Bronchial epithelial cell (primary cell): Measurements from ENCODE around the gene FCRL6. TPM values are rescaled to one million over a fixed set of nuclear protein-coding genes. Genes with fewer than 3 reads are reported as not detected.

Experiments used
- DNase-seq: peaks from one replicate; pipeline ENCODE4 v3.0.0-alpha.2; 2010; ENCODE audit warnings: low read depth
- FAIRE-seq: peaks from 2 replicates; lab custom pipeline; 2011; peaks lifted over from hg19 to GRCh38; lab: Jason Lieb, UNC
- H3K27me3 ChIP-seq: 2 replicates; pipeline ENCODE4 v1.5.1; 2011; ENCODE audit warnings: low read length; ENCODE audit not compliant: control insufficient read depth, insufficient read depth
- H3K36me3 ChIP-seq: 2 replicates; pipeline ENCODE4 v1.5.1; 2011; ENCODE audit warnings: low read length; ENCODE audit not compliant: control insufficient read depth, insufficient read depth
- H3K4me3 ChIP-seq: 2 replicates; pipeline ENCODE4 v1.5.1; 2011; ENCODE audit warnings: mild to moderate bottlenecking, low read depth, low read length, control low read depth
- CTCF ChIP-seq: IDR thresholded peaks from 2 replicates; pipeline ENCODE4 v1.5.1; 2011; ENCODE audit warnings: mild to moderate bottlenecking, moderate library complexity, low read length, control low read depth, inconsistent platforms; ENCODE audit not compliant: insufficient read depth, severe bottlenecking
- total RNA-seq: library from RNA; depleted of rRNA; stranded (reverse); fragments of >200 nt; gene quantifications from 2 replicates; pipeline ENCODE4 v1.2.1, GENCODE V29; 2014

FCRL6 gene
- total RNA-seq, 1 donor from 2014 or later = not detected

GRCh38 chr1:159771127-159771895 lies 30.8 kb upstream of the FCRL6 start:
- Histone ChIP-seq H3K27me3 (no peaks in the 10 kb centered on the region), H3K4me3 (no peak overlapping the region), H3K36me3 (no peaks in the 10 kb centered on the region)
- no peak for TF ChIP-seq CTCF
- FAIRE-seq (no peak), DNase-seq (no peak)

- no peak for DNase-seq
- TF ChIP-seq CTCF = no peak
- H3K4me3 ChIP-seq = no peak overlapping the region
- FAIRE-seq = no peak
- no peaks in the 10 kb centered on the region for H3K36me3 ChIP-seq
- H3K27me3 ChIP-seq = no peaks in the 10 kb centered on the region
Measured at GRCh38 chr1:159774465-159774864, 27.7 kb upstream of the FCRL6 start.

- FAIRE-seq (no peak), DNase-seq (peak; percentile 35)
- peak; percentile 25 for TF ChIP-seq CTCF
- Histone ChIP-seq H3K27me3 (no peaks in the 10 kb centered on the region), H3K4me3 (no peak overlapping the region), H3K36me3 (no peaks in the 10 kb centered on the region)
Measured at GRCh38 chr1:159775716-159776115, 26.4 kb upstream of the FCRL6 start.

GRCh38 chr1:159778266-159778665 lies 23.9 kb upstream of the FCRL6 start:
- FAIRE-seq (no peak), DNase-seq (no peak)
- Histone ChIP-seq H3K27me3 (no peaks in the 10 kb centered on the region), H3K36me3 (peaks cover 2% of the 10 kb centered on the region), H3K4me3 (no peak overlapping the region)
- no peak for TF ChIP-seq CTCF

GRCh38 chr1:159779403-159779851 lies 22.7 kb upstream of the FCRL6 start:
- Histone ChIP-seq H3K27me3 (no peaks in the 10 kb centered on the region), H3K36me3 (peaks cover 2% of the 10 kb centered on the region), H3K4me3 (no peak overlapping the region)
- no peak for TF ChIP-seq CTCF
- FAIRE-seq (no peak), DNase-seq (peak; percentile 76)
